Amygdala (tissue), 56 donors: ENCODE measurements around the gene KDM6A.
"Not testable (repeated sequence)": the region's sequence is repeated elsewhere in the genome, so short reads cannot be mapped to it uniquely, and the experiment has no call there.

Source experiments
- DNase-seq, 56 donors: peaks; one replicate each; lab custom pipeline; 2025; lab: John Stamatoyannopoulos, UW

KDM6A gene

DNA sequence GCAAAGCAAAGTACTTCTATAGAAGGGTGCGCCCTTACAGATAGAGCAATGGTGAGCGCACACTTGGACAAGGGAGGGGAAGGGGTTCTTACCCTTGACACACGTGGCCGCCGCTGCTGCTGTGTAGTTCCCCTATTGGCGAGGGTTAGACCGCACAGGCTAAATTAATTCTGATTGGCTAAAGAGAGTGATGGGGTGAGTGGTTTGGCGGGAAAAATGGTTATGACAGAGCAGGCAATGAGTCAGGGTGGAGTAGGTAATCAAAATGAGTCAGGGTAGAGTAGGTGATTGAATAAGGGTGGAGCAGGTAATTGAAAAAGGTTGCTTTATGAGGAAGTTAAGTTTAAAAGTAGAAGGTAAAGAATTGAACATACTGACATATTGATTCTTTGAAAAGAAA lies 126.2 kb downstream of the KDM6A start:
- not testable (repeated sequence) for DNase-seq

DNA sequence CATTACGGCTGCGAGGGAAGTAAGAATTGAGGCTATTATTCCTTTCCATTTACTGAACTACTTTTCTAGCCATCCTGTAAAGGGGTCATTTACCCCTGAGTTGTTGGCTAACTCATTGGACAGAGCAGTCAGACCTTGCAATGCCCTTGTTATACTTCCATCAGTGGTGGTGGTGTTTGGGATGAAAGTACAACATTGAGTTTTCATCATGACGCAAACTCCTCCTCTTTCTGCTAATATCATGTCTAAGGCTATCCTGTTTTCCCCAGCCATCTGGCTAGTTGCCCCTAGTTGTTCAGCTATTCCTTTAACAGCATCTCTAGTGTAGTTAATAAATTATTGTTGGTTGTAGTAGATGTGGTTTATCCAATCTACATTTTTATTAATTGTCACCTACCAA lies 126.9 kb downstream of the KDM6A start:
- not testable (repeated sequence) for DNase-seq

- DNase-seq, result no peak
Observed at GRCh38 chrX:45001048-45001447, 128.1 kb downstream of the KDM6A start.

- DNase-seq, result no peak
Observed at GRCh38 chrX:45003085-45003484, 130.1 kb downstream of the KDM6A start.

- no peak for DNase-seq
Observed at GRCh38 chrX:45006002-45006800, 133.2 kb downstream of the KDM6A start.

- DNase-seq, result no peak
Observed at GRCh38 chrX:45007598-45007997, 134.6 kb downstream of the KDM6A start.

DNA sequence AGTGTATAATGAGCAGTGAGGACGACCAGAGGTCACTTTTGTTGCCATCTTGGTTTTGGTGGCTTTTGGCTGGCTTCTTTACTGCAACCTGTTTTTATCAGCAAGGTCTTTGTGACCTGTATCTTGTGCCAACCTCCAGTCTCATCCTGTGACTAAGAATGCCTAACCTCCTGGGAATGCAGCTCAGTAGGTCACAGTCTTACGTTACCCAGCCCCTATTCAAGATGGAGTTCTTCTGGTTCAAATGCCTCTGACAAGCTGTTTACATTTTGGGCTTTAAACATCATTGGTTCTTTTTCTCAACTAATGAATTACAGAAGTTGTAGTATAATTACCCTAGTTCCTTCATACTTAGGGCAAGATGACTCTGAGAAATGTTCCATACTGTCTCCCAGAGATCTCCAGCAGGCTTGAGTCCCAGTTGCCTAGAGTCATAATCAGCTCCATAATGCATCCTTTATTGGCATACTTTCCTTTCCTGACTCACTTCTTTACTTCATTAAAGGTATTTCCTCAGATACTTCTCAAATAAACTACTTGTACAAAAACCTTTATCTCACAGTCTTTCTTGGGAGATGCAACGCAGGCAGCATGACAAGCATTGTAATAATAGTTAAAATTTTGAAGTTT lies 136.5 kb downstream of the KDM6A start:
- no peak for DNase-seq

DNA sequence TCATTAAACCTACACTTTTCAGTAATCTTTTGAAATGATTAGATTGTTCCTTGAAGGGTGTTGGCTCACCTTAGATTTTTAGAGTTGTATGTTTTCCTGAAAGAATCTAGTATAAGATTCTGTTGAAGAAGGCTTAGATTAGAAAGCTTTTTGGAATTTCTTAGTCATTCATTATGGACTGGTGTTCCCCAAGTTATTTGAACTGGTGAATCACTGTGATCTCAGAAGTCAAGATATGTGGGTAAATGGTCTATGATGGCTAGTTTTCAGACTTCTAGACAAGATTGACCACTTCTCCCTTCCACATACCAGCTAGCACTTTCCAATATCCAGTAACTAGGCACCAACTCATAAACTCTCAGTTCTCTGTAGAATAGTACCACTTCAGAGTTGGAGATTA lies 138.1 kb downstream of the KDM6A start:
- DNase-seq, result no peak

GRCh38 chrX:45011597-45011996 lies 138.6 kb downstream of the KDM6A start:
- no peak for DNase-seq

- no peak for DNase-seq
Observed at GRCh38 chrX:45017946-45018345, 145.0 kb downstream of the KDM6A start.

DNA sequence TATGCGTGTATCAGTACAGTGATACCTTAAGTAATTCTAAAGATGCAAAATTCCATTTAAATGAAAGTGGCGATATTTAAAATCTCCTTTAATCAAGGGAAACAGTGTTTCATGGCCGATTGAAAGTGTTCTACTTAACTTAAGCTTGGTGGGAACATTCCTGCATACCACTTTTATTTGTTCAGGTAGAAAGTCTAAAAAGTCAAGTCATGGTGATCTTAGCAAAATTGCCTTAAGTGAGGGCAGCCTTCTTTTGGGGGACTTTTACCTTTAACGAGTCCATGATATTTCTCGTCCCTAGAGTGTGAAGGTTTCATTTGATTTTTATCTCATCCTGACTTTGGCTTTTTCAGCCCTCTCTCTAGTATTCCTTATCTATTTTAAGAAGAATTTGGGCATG lies 149.2 kb downstream of the KDM6A start:
- no peak for DNase-seq

GRCh38 chrX:45024501-45024900 lies 151.5 kb downstream of the KDM6A start:
- DNase-seq, result no peak

DNA sequence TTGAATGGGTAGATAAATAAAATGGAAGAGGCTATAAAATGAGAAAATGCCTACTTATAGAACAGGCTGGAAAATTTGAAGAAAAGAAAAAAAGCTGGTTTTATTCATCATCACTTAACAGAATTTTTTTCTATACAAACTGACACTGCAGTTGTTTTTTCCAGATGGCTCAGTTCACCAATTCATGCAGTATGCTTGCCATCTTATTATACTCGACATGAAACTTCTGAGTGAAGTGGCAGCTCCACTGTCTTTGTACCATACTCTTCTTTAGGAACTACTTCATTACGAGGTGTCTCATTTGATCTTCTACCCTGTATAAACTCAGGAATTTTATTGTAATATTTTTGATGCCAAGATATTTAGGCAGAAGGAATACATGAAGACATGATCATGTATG lies 153.0 kb downstream of the KDM6A start:
- no peak for DNase-seq

GRCh38 chrX:45031830-45032378 lies 158.9 kb downstream of the KDM6A start:
- DNase-seq, result no peak

GRCh38 chrX:45035071-45035470 lies 162.1 kb downstream of the KDM6A start:
- DNase-seq, result no peak

DNA sequence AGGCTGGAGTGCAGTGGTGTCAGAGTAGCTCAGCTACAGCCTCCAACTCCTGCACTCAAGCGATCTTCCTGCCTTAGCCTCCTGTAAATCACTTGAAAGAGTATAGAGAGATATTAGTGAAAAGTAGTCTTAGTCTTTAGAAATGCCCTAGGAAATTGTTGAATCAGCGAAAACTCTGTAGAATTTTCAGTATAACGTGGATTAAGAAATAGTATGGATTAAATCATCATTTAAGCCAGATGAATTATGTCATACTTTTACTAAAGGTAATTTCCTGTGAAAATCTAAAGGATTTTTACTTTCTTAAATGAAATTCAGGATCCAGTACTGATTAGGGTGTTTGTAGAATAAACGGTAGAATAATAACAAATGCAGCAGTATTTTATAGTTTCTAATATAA lies 163.2 kb downstream of the KDM6A start:
- DNase-seq, result no peak

GRCh38 chrX:45040137-45040536 lies 167.1 kb downstream of the KDM6A start:
- DNase-seq, result not testable (repeated sequence)

GRCh38 chrX:45046417-45046816 lies 173.4 kb downstream of the KDM6A start:
- no peak for DNase-seq

GRCh38 chrX:45050558-45050957 lies 177.6 kb downstream of the KDM6A start:
- no peak for DNase-seq

DNA sequence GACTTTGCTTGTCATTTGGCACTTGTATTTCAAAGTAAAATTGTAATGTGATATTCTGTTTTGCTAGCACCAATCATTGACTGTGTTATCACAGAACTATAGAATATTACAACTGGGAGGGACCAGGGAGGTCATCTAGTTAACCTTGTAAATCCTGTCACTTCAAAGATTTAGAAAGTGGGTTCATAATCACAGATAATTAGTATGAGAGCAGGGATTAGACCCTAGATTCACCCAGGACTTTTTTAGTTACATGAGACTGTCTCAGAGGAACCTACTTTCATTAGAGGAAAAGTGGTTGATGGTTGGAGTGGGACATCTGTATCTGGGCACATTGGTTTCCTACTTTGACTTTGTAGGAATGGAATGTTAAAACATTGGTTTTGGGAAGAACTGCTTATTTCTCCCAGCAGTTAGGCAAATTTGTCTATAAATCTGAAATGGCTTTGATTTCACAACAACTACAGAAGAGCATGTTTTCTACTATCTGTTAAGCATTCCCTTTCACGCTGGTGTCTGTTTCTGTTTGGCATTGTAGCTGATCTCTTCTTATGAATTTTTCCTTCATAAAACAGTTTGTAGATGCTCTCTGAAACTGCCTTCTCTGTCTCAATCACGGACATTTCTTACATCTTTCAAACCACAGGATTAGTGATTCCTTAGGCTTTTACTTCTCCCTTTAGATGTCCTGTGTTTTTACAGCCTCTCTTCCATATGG lies 183.6 kb downstream of the KDM6A start:
- no peak for DNase-seq

DNA sequence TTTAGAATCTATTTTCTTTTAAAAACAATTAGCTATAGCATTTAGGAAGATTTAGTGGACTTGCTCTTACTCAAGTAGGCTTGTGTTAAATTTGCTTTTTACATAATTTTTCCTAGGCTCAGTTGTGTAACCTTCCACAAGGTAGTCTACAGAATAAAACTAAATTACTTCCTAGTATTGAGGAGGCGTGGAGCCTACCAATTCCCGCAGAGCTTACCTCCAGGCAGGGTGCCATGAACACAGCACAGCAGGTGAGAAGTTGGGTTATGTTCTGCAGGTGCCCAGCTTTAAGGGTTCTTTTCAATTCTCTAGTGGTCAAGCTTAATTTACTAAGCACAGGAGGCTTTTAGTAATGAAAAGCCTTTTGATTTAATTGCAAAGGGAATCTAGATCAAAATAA lies 186.9 kb downstream of the KDM6A start:
- not testable (repeated sequence) for DNase-seq
